Measurements from ENCODE around the gene MFNG. TPM values are rescaled to one million over a fixed set of nuclear protein-coding genes. Genes with fewer than 3 reads are reported as not detected.
"Not testable (repeated sequence)": the region's sequence is repeated elsewhere in the genome, so short reads cannot be mapped to it uniquely, and the experiment has no call there.

MFNG gene
- total RNA-seq, 1 donor from 2014 or later: 166 TPM

- H3K27me3 Mint-ChIP-seq (ENCODE audit: low read depth): no peaks in the 10 kb centered on the region
- intact Hi-C loops (cut with micrococcal nuclease): no loop called here
- H3K4me1 Mint-ChIP-seq (ENCODE audit: low read depth): no peaks in the 10 kb centered on the region
- H3K27ac Mint-ChIP-seq: no peak overlapping the region
- no peak for DNase-seq (ENCODE audit: low spot score)
- peaks cover 75% of the 10 kb centered on the region for H3K36me3 Mint-ChIP-seq (ENCODE audit: low read depth)
- H3K4me3 Mint-ChIP-seq (ENCODE audit: low read depth): no peak overlapping the region
- no peaks in the 10 kb centered on the region for H3K9me3 Mint-ChIP-seq
Observed at GRCh38 chr22:37472418-37473006, 13.7 kb downstream of the MFNG start.

- Mint-ChIP-seq H3K9me3 (no peaks in the 10 kb centered on the region), H3K36me3 (ENCODE audit: low read depth) (peaks cover 69% of the 10 kb centered on the region), H3K27ac (no peak overlapping the region), H3K27me3 (ENCODE audit: low read depth) (no peaks in the 10 kb centered on the region), H3K4me3 (ENCODE audit: low read depth) (no peak overlapping the region), H3K4me1 (ENCODE audit: low read depth) (no peaks in the 10 kb centered on the region)
- intact Hi-C loops (cut with micrococcal nuclease): no loop called here
- DNase-seq (ENCODE audit: low spot score): no peak
Observed at GRCh38 chr22:37471727-37472417, 14.3 kb downstream of the MFNG start.

DNA sequence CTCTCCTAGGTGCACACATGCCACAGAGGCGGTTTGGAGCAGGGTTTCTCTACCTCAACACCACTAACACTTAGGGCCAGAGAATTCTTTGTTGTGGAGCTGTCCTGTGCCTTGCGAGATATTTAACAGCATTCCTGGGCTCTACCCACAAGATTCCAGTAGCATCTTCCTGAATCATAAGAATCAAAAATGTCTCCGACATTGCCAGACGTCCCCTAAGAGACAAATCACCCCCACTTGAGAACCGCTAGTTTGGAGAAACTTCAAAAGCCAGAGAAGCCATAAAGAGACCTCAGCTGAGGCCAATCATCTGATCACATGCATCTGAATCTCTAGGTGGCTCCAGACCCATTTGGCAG is 16.1 kb downstream of the MFNG start:
- H3K4me1 Mint-ChIP-seq (ENCODE audit: low read depth): peaks cover 2% of the 10 kb centered on the region
- H3K4me3 Mint-ChIP-seq (ENCODE audit: low read depth): no peak overlapping the region
- DNase-seq (ENCODE audit: low spot score): no peak
- H3K36me3 Mint-ChIP-seq (ENCODE audit: low read depth): peaks cover 75% of the 10 kb centered on the region
- intact Hi-C loops (cut with micrococcal nuclease): no loop called here
- no peaks in the 10 kb centered on the region for H3K9me3 Mint-ChIP-seq
- no peaks in the 10 kb centered on the region for H3K27me3 Mint-ChIP-seq (ENCODE audit: low read depth)
- no peak overlapping the region for H3K27ac Mint-ChIP-seq

- no peak overlapping the region for H3K27ac Mint-ChIP-seq
- H3K9me3 Mint-ChIP-seq: no peaks in the 10 kb centered on the region
- DNase-seq (ENCODE audit: low spot score): no peak
- peaks cover 2% of the 10 kb centered on the region for H3K4me1 Mint-ChIP-seq (ENCODE audit: low read depth)
- intact Hi-C loops (cut with micrococcal nuclease): no loop called here
- H3K36me3 Mint-ChIP-seq (ENCODE audit: low read depth): peaks cover 71% of the 10 kb centered on the region
- no peak overlapping the region for H3K4me3 Mint-ChIP-seq (ENCODE audit: low read depth)
- no peaks in the 10 kb centered on the region for H3K27me3 Mint-ChIP-seq (ENCODE audit: low read depth)
Observed at GRCh38 chr22:37469416-37470086, 16.6 kb downstream of the MFNG start.

DNA sequence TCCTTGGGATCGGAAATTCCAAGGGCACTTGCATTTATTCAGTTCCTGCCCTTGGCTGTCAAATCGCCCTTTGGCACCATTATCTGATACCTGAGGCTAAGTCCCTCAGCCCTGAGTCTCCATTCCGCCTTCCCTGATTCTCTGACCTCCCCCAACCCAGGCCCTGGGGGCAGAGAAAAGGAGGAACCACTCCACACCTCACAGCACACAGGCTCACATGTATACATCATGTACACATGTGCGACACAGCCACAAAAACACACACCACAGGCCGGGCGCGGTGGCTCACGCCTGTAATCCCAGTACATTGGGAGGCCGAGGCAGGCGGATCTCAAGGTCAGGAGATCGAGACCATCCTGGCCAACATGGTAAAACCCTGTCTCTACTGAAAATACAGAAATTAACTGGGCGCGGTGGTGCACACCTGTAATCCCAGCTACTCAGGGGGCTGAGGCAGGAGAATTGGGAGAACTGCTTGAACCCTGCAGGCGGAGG is 17.9 kb downstream of the MFNG start:
- peaks cover 61% of the 10 kb centered on the region for H3K36me3 Mint-ChIP-seq (ENCODE audit: low read depth)
- H3K27me3 Mint-ChIP-seq (ENCODE audit: low read depth); intact Hi-C loops (cut with micrococcal nuclease); H3K27ac Mint-ChIP-seq; H3K4me3 Mint-ChIP-seq (ENCODE audit: low read depth); H3K9me3 Mint-ChIP-seq; H3K4me1 Mint-ChIP-seq (ENCODE audit: low read depth); DNase-seq (ENCODE audit: low spot score): not testable (repeated sequence)

- no peak overlapping the region for H3K4me3 Mint-ChIP-seq (ENCODE audit: low read depth)
- intact Hi-C loops (cut with micrococcal nuclease): no loop called here
- H3K4me1 Mint-ChIP-seq (ENCODE audit: low read depth): peaks cover 2% of the 10 kb centered on the region
- DNase-seq (ENCODE audit: low spot score): no peak
- no peaks in the 10 kb centered on the region for H3K9me3 Mint-ChIP-seq
- no peak overlapping the region for H3K27ac Mint-ChIP-seq
- peaks cover 53% of the 10 kb centered on the region for H3K36me3 Mint-ChIP-seq (ENCODE audit: low read depth)
- H3K27me3 Mint-ChIP-seq (ENCODE audit: low read depth): no peaks in the 10 kb centered on the region
Observed at GRCh38 chr22:37467391-37467955, 18.7 kb downstream of the MFNG start.

GRCh38 chr22:37464181-37464580 is 22.0 kb downstream of the MFNG start:
- H3K36me3 Mint-ChIP-seq (ENCODE audit: low read depth): peaks cover 34% of the 10 kb centered on the region
- H3K9me3 Mint-ChIP-seq: no peaks in the 10 kb centered on the region
- intact Hi-C loops (cut with micrococcal nuclease): no loop called here
- no peak overlapping the region for H3K27ac Mint-ChIP-seq
- H3K4me1 Mint-ChIP-seq (ENCODE audit: low read depth): peaks cover 2% of the 10 kb centered on the region
- no peak overlapping the region for H3K4me3 Mint-ChIP-seq (ENCODE audit: low read depth)
- no peaks in the 10 kb centered on the region for H3K27me3 Mint-ChIP-seq (ENCODE audit: low read depth)
- DNase-seq (ENCODE audit: low spot score): no peak

- Mint-ChIP-seq H3K9me3 (no peaks in the 10 kb centered on the region), H3K27ac (no peak overlapping the region), H3K36me3 (ENCODE audit: low read depth) (peaks cover 24% of the 10 kb centered on the region), H3K4me1 (ENCODE audit: low read depth) (peaks cover 2% of the 10 kb centered on the region), H3K27me3 (ENCODE audit: low read depth) (no peaks in the 10 kb centered on the region), H3K4me3 (ENCODE audit: low read depth) (no peak overlapping the region)
- intact Hi-C loops (cut with micrococcal nuclease): no loop called here
- no peak for DNase-seq (ENCODE audit: low spot score)
Observed at GRCh38 chr22:37462983-37463382, 23.2 kb downstream of the MFNG start.

DNA sequence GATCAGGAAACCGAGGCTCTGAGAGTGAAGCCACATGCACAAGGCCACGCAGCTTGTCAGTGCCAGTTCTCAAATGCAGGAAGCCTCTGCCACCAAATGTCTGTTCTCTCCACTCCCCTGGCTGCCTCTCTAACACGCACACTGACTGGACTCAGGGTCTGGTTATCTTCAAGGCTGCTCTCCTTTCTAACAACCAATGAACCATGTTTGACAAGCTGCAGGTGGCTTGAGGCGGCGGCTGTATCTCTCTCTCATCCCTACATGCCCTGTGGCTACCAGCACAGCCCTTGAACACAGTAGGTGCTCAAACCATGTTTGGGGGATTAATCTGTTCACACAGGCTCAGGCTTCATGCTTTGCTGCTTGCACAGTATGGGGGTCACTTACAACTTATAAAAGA is 23.7 kb downstream of the MFNG start:
- DNase-seq (ENCODE audit: low spot score): no peak
- Mint-ChIP-seq H3K27ac (no peak overlapping the region), H3K4me3 (ENCODE audit: low read depth) (no peak overlapping the region), H3K27me3 (ENCODE audit: low read depth) (no peaks in the 10 kb centered on the region), H3K9me3 (no peaks in the 10 kb centered on the region), H3K36me3 (ENCODE audit: low read depth) (peaks cover 21% of the 10 kb centered on the region), H3K4me1 (ENCODE audit: low read depth) (peaks cover 4% of the 10 kb centered on the region)
- intact Hi-C loops (cut with micrococcal nuclease): no loop called here

DNA sequence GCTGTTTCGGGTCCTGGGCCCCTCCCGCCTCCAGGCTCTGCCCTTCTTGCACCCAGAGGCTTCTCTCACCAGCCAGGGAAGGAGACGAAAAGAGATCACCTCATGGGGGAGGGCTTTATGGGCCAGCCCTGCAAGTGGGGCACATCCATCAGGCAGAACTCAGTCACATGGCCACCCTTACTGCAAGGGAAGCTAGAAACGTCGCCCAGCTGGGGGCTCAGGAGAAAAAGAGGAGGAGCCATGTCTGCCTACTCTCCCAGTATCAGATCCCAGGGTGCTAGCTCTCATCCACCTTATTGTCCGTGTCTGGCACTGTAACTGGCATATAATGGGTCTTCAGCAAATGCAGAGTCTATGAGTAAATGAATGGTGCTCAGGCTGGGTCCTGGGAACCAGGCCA is 24.2 kb downstream of the MFNG start:
- Mint-ChIP-seq H3K36me3 (ENCODE audit: low read depth) (peaks cover 21% of the 10 kb centered on the region), H3K4me1 (ENCODE audit: low read depth) (peaks cover 7% of the 10 kb centered on the region), H3K9me3 (no peaks in the 10 kb centered on the region), H3K27me3 (ENCODE audit: low read depth) (no peaks in the 10 kb centered on the region), H3K27ac (no peak overlapping the region), H3K4me3 (ENCODE audit: low read depth) (no peak overlapping the region)
- intact Hi-C loops (cut with micrococcal nuclease): no loop called here
- no peak for DNase-seq (ENCODE audit: low spot score)

- Mint-ChIP-seq H3K4me1 (ENCODE audit: low read depth) (peaks cover 7% of the 10 kb centered on the region), H3K36me3 (ENCODE audit: low read depth) (peaks cover 11% of the 10 kb centered on the region), H3K4me3 (ENCODE audit: low read depth) (no peak overlapping the region), H3K27me3 (ENCODE audit: low read depth) (no peaks in the 10 kb centered on the region), H3K27ac (no peak overlapping the region), H3K9me3 (no peaks in the 10 kb centered on the region)
- no peak for DNase-seq (ENCODE audit: low spot score)
- intact Hi-C loops (cut with micrococcal nuclease): no loop called here
Observed at GRCh38 chr22:37460684-37461083, 25.5 kb downstream of the MFNG start.

- Mint-ChIP-seq H3K36me3 (ENCODE audit: low read depth) (peaks cover 5% of the 10 kb centered on the region), H3K9me3 (no peaks in the 10 kb centered on the region), H3K27ac (no peak overlapping the region), H3K27me3 (ENCODE audit: low read depth) (no peaks in the 10 kb centered on the region), H3K4me3 (ENCODE audit: low read depth) (no peak overlapping the region), H3K4me1 (ENCODE audit: low read depth) (peaks cover 7% of the 10 kb centered on the region)
- intact Hi-C loops (cut with micrococcal nuclease): loop anchor here (10.0 kb wide), 1 partner anchor 194 kb away; no protein-coding TSS in a partner anchor
- DNase-seq (ENCODE audit: low spot score): no peak
Observed at GRCh38 chr22:37459206-37459605, 27.0 kb downstream of the MFNG start.

Data from activated T-helper 2 cell treated with anti-CD3 and anti-CD28 coated beads, Interferon-gamma antibody, Interleukin-2, Interleukin-4, amounts not matched to agents 10 μg/mL and 5 μg/mL and 100 μg/mL, durations not matched to agents 14 hours and 24 hours and 36 hours (primary cell).